CD4-positive, alpha-beta T cell treated with Interleukin-15 for 4 hours (primary cell): ENCODE measurements around the gene ELFN1.

Source experiments
- DNase-seq: peaks from one replicate; pipeline ENCODE4 v3.0.0-alpha.2; 2020; ENCODE audit warnings: low spot score

ELFN1 gene

DNA sequence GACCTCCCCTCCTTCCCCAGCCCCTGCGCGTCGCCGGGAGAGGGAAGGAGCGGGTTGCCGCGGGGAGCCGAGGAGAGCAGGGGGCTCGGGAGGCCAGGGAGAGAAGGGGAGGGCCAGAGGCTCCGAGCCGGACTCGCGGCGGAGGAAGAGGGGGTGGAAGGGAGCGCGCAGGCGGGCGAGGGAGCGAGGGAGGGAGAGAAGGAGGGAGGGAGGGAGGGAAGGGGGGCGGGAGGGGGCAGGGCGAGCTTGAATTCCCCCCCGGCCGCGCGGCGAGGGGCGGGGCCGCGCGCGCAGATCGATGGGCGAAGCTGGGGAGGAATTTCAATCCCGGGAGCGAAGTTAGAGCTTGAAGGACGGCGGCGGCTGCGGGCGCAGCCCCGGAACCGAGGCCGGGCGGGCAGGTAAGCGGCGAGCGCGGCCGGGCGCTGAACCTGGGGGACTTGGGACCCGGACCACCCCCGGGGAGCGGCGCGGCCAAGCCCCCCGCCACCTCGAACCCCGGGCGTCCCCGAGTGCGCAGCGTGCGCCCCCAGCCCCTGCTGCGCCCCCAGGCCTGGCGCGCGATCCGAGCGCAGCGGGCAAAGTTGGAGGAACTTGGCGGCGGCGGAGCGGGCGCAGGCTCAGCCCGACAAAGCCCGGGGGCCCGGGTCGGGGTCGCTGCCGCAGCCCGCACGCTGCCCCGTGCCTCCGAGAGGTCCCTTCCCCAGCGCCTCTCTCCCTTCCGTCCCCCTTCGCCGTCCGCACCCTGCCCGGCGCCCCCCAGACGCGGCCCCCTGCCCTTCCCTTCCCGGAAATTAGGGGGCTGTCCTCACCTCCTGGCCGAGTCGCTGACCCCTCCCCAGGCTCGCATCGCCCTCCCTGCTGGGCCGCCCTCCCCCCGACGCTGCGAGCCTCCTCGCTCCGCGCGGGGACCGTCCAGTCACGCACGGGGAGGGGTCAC is at the start of gene ELFN1:
Gene ELFN1, plus strand, starts transcription at position 324 of the 940 bp plus-strand sequence. CDS start 74,320 bp downstream, outside the sequence.
- no peak for DNase-seq

- no peak for DNase-seq
Measured at GRCh38 chr7:1620835-1621234, 49.2 kb upstream of the ELFN1 start.

- DNase-seq: no peak
Measured at GRCh38 chr7:1621718-1622117, 48.4 kb upstream of the ELFN1 start.

DNA sequence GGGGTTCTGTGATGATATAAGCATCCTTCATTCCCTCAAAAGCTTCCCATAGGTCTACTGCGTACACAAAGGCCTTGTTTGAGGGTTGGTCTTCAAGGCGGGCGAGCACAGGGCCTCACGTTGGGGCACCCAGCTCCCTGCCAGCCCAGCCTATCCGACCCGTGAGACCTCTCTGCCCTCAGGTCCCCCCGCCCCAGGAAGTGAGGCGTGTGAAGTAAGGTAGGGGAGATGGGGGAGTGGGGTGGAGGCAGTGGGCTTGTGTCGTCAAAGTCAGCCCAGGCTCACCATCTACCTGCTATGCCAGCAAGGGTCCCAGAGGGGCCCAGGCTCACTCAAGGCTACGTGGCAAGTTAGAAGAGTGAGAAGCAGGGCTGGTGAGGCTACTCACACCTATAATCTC is 47.6 kb upstream of the ELFN1 start:
- DNase-seq: no peak

GRCh38 chr7:1623810-1624209 is 46.3 kb upstream of the ELFN1 start:
- no peak for DNase-seq

GRCh38 chr7:1624999-1625927 is 44.8 kb upstream of the ELFN1 start:
- no peak for DNase-seq

GRCh38 chr7:1626769-1627168 is 43.3 kb upstream of the ELFN1 start:
- no peak for DNase-seq

GRCh38 chr7:1630700-1631336 is 39.3 kb upstream of the ELFN1 start:
- DNase-seq: no peak

- no peak for DNase-seq
Measured at GRCh38 chr7:1631678-1632077, 38.4 kb upstream of the ELFN1 start.

GRCh38 chr7:1632506-1632905 is 37.6 kb upstream of the ELFN1 start:
- DNase-seq: no peak

- no peak for DNase-seq
Measured at GRCh38 chr7:1632916-1633785, 36.9 kb upstream of the ELFN1 start.

DNA sequence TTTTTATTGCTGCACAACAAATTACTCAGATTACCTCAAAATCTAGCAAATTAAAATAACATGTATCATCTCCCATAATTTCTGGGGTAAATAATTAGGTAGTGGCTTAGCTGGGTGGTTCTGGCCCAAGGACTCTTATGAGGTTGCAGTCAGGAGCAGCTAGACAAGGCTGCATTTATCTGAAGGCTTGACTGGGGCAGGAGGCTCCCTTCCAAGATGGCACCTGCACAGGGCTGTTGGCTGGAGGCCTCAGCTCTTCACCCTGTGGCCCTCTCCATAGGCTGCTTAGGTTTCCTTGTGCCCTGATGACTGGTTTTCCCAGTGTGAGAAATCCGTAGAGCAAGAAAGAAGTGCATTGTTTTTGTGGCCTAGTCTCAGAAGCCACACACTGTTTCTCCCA is 34.7 kb upstream of the ELFN1 start:
- no peak for DNase-seq

- no peak for DNase-seq
Measured at GRCh38 chr7:1637155-1637554, 32.9 kb upstream of the ELFN1 start.

- DNase-seq: no peak
Measured at GRCh38 chr7:1638215-1638661, 31.8 kb upstream of the ELFN1 start.

- DNase-seq: no peak
Measured at GRCh38 chr7:1639071-1639470, 31.0 kb upstream of the ELFN1 start.

DNA sequence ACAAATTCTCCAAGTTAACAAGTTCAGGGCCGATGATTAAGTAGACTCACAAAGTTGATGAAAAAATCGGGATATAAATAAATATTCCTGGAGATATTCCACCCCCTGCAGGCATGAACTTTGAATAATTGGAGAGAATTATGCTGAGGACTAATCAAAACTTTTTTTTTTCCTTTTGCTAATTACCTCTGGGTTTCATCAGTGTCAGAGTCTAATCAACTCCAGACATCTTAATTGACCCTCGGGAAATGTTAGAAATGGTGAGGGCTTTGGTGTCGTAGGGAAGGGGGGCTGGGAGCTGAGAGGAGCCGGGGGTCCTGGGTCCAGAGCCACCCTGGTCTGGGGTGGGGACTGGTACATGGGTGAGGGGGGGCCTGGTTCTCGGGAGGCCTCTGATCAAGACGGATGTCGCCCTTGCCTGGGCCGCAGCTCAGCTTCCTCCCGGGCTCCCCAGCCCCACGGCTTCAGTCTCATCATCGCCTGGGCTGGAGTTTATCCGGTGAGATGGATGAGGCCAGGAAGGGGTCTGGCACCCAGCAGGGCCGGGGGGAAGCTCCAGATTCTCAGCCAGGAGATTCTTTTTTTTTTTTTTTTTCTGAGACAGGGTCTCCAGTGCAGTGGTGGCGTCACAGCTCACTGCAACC is 30.4 kb upstream of the ELFN1 start:
- DNase-seq: no peak

- no peak for DNase-seq
Measured at GRCh38 chr7:1640376-1641172, 29.5 kb upstream of the ELFN1 start.

GRCh38 chr7:1641173-1641572 is 28.9 kb upstream of the ELFN1 start:
- no peak for DNase-seq

- DNase-seq: no peak
Measured at GRCh38 chr7:1641661-1642260, 28.3 kb upstream of the ELFN1 start.
